Measurements from ENCODE around the gene CYGB.
"Not testable (repeated sequence)": the region's sequence is repeated elsewhere in the genome, so short reads cannot be mapped to it uniquely, and the experiment has no call there.

CYGB gene

GRCh38 chr17:76519048-76519966 lies 18.2 kb downstream of the CYGB start:
- no peak for DNase-seq

GRCh38 chr17:76517638-76518038 lies 19.9 kb downstream of the CYGB start:
- DNase-seq: no peak

- DNase-seq: no peak
These were observed 22.1 kb downstream of the CYGB start for GRCh38 chr17:76515274-76515949.

- DNase-seq: not testable (repeated sequence)
These were observed 23.2 kb downstream of the CYGB start for GRCh38 chr17:76514355-76514754.

GRCh38 chr17:76513306-76513692 lies 24.2 kb downstream of the CYGB start:
- DNase-seq: no peak

GRCh38 chr17:76512366-76513305 lies 24.9 kb downstream of the CYGB start:
- DNase-seq: no peak

- DNase-seq: no peak
These were observed 25.7 kb downstream of the CYGB start for GRCh38 chr17:76511668-76512365.

- DNase-seq: no peak
These were observed 26.7 kb downstream of the CYGB start for GRCh38 chr17:76510831-76511244.

GRCh38 chr17:76508472-76509063 lies 28.9 kb downstream of the CYGB start:
- DNase-seq: not testable (repeated sequence)

- peak; percentile 93 for DNase-seq
These were observed 30.8 kb downstream of the CYGB start for GRCh38 chr17:76506408-76507345.

- DNase-seq: no peak
These were observed 33.4 kb downstream of the CYGB start for GRCh38 chr17:76504117-76504516.

- no peak for DNase-seq
These were observed 34.9 kb downstream of the CYGB start for GRCh38 chr17:76502341-76503211.

- DNase-seq: no peak
These were observed 35.6 kb downstream of the CYGB start for GRCh38 chr17:76501827-76502307.

GRCh38 chr17:76501018-76501826 lies 36.3 kb downstream of the CYGB start, which contains the start of gene RHBDF2:
TSS of gene RHBDF2 (minus strand) at chr17:76501423. CDS start at chr17:76481524, 19,899 bp downstream.
- peak; percentile 96 for DNase-seq

- DNase-seq: no peak
These were observed 36.8 kb downstream of the CYGB start for GRCh38 chr17:76500747-76501017.

GRCh38 chr17:76500074-76500746 lies 37.3 kb downstream of the CYGB start:
- no peak for DNase-seq

GRCh38 chr17:76499267-76499667 lies 38.2 kb downstream of the CYGB start:
- DNase-seq: no peak

GRCh38 chr17:76498876-76499251 lies 38.6 kb downstream of the CYGB start:
- no peak for DNase-seq
